H9 (cell line): ENCODE results near the gene ZFYVE28. TPM values are rescaled to one million over a fixed set of nuclear protein-coding genes. Genes with fewer than 3 reads are reported as not detected.

Experiments used
- DNase-seq: peaks from one replicate; pipeline ENCODE4 v3.0.0-alpha.2; 2017
- H2AFZ ChIP-seq: one replicate; pipeline ENCODE4 v1.6.1; 2013; ENCODE audit warnings: mild to moderate bottlenecking, low read length, control low read depth, moderate library complexity
- H2AK5ac ChIP-seq: 2 replicates; pipeline ENCODE4 v1.6.1; 2013; ENCODE audit warnings: low read length, control low read depth, mixed read lengths; ENCODE audit not compliant: insufficient read length
- H2BK120ac ChIP-seq: one replicate; pipeline ENCODE4 v1.6.1; 2013; ENCODE audit warnings: low read depth, mild to moderate bottlenecking, low read length, control low read depth, inconsistent platforms; ENCODE audit not compliant: poor library complexity, severe bottlenecking
- H2BK12ac ChIP-seq: 2 replicates; pipeline ENCODE4 v1.6.1; 2013; ENCODE audit warnings: low read length, control low read depth, mixed read lengths, low read depth; ENCODE audit not compliant: insufficient read length
- H2BK15ac ChIP-seq: 2 replicates; pipeline ENCODE4 v1.6.1; 2013; ENCODE audit warnings: low read depth, low read length, control low read depth
- H2BK20ac ChIP-seq: one replicate; pipeline ENCODE4 v1.6.1; 2013; ENCODE audit warnings: low read depth, mild to moderate bottlenecking, low read length, control low read depth, inconsistent platforms; ENCODE audit not compliant: poor library complexity, severe bottlenecking
- H2BK5ac ChIP-seq: 2 replicates; pipeline ENCODE4 v1.6.1; 2013; ENCODE audit warnings: low read length, control low read depth, mixed read lengths; ENCODE audit not compliant: insufficient read length
- H3K14ac ChIP-seq: 2 replicates; pipeline ENCODE4 v1.6.1; 2013; ENCODE audit warnings: low read length, control low read depth; ENCODE audit not compliant: insufficient read depth
- H3K18ac ChIP-seq: 2 replicates; pipeline ENCODE4 v1.6.1; 2013; ENCODE audit warnings: low read depth, mild to moderate bottlenecking, mixed read lengths, low read length, control low read depth; ENCODE audit not compliant: insufficient read length
- H3K23ac ChIP-seq: 2 replicates; pipeline ENCODE4 v1.6.1; 2013; ENCODE audit warnings: low read length, control low read depth, mixed read lengths, low read depth; ENCODE audit not compliant: insufficient read length
- H3K23me2 ChIP-seq: 2 replicates; pipeline ENCODE4 v1.6.1; 2013; ENCODE audit warnings: low read depth, mild to moderate bottlenecking, mixed read lengths, low read length, control low read depth; ENCODE audit not compliant: insufficient read length, poor library complexity, severe bottlenecking
- H3K27ac ChIP-seq: 2 replicates; pipeline ENCODE4 v1.5.1; 2013; ENCODE audit warnings: low read length, control low read depth, mixed read lengths, low read depth; ENCODE audit not compliant: insufficient read length
- H3K27me3 ChIP-seq: 2 replicates; pipeline ENCODE4 v1.6.1; 2013; ENCODE audit warnings: low read length, control low read depth, inconsistent platforms; ENCODE audit not compliant: insufficient read depth
- H3K4ac ChIP-seq: 2 replicates; pipeline ENCODE4 v1.6.1; 2013; ENCODE audit warnings: low read depth, mild to moderate bottlenecking, control low read depth, inconsistent platforms, low read length, moderate library complexity
- H3K4me1 ChIP-seq: 2 replicates; pipeline ENCODE4 v1.6.1; 2013; ENCODE audit warnings: low read length, control low read depth, inconsistent platforms; ENCODE audit not compliant: insufficient read depth
- H3K4me2 ChIP-seq: 2 replicates; pipeline ENCODE4 v1.6.1; 2013; ENCODE audit warnings: low read length, control low read depth, mixed read lengths; ENCODE audit not compliant: insufficient read length, insufficient read depth
- H3K56ac ChIP-seq: 2 replicates; pipeline ENCODE4 v1.6.1; 2013; ENCODE audit warnings: low read depth, mild to moderate bottlenecking, mixed read lengths, low read length, control low read depth; ENCODE audit not compliant: insufficient read length
- H3K79me1 ChIP-seq: 2 replicates; pipeline ENCODE4 v1.6.1; 2013; ENCODE audit warnings: low read depth, mild to moderate bottlenecking, moderate library complexity, low read length, control low read depth, inconsistent platforms; ENCODE audit not compliant: insufficient read depth, poor library complexity, severe bottlenecking
- H3K79me2 ChIP-seq: 2 replicates; pipeline ENCODE4 v1.6.1; 2013; ENCODE audit warnings: low read length, control low read depth, inconsistent platforms; ENCODE audit not compliant: insufficient read depth
- H3K9ac ChIP-seq: 2 replicates; pipeline ENCODE4 v1.6.1; 2013; ENCODE audit warnings: low read length, control low read depth, mixed read lengths; ENCODE audit not compliant: insufficient read length; ENCODE audit errors: extremely low read depth
- H3K9me3 ChIP-seq: one replicate; pipeline ENCODE4 v1.6.1; 2013; ENCODE audit warnings: low read depth, low read length, inconsistent platforms; ENCODE audit not compliant: control insufficient read depth
- H3T11ph ChIP-seq: one replicate; pipeline ENCODE4 v1.6.1; 2013; ENCODE audit warnings: mild to moderate bottlenecking, low read length, control low read depth, inconsistent platforms
- H4K20me1 ChIP-seq: one replicate; pipeline ENCODE4 v1.6.1; 2013; ENCODE audit not compliant: control insufficient read depth, insufficient read length, insufficient read depth
- H4K5ac ChIP-seq: 2 replicates; pipeline ENCODE4 v1.6.1; 2013; ENCODE audit warnings: low read depth, mild to moderate bottlenecking, mixed read lengths, low read length, control low read depth; ENCODE audit not compliant: insufficient read length
- H4K8ac ChIP-seq: replicated peaks from 2 replicates; pipeline ENCODE4 v1.6.1; 2013; ENCODE audit warnings: low read length, control low read depth, mixed read lengths, low read depth; ENCODE audit not compliant: insufficient read length
- H4K91ac ChIP-seq: 2 replicates; pipeline ENCODE4 v1.6.1; 2013; ENCODE audit warnings: low read depth, mild to moderate bottlenecking, moderate library complexity, mixed read lengths, low read length, control low read depth; ENCODE audit not compliant: insufficient read length
- H3K27ac Mint-ChIP-seq, 3 experiments: 2 replicates in 2 of 3; 3 replicates in 1 of 3; pipeline ENCODE4 v1.8.0; 2020 to 2021; ENCODE audit warnings: mixed read lengths in 3 of 3, mild to moderate bottlenecking in 1 of 3, moderate library complexity in 1 of 3
- H3K27me3 Mint-ChIP-seq: 2 replicates; pipeline ENCODE4 v1.8.0; 2021; ENCODE audit warnings: low read depth, mild to moderate bottlenecking, moderate library complexity, mixed read lengths
- H3K36me3 Mint-ChIP-seq, 3 experiments: 2 replicates in 2 of 3; 3 replicates in 1 of 3; pipeline ENCODE4 v1.8.0; 2020 to 2021; ENCODE audit warnings: low read depth in 3 of 3, mixed read lengths in 3 of 3; ENCODE audit not compliant: insufficient read depth in 1 of 3
- H3K4me1 Mint-ChIP-seq, 2 experiments: 2 replicates each; pipeline ENCODE4 v1.8.0; 2020; ENCODE audit warnings: mixed read lengths in 2 of 2
- H3K4me3 Mint-ChIP-seq, 2 experiments: 2 replicates in 1 of 2; 3 replicates in 1 of 2; pipeline ENCODE4 v1.8.0; 2020 to 2021; ENCODE audit warnings: mild to moderate bottlenecking in 2 of 2, mixed read lengths in 2 of 2, moderate library complexity in 1 of 2
- H3K9me3 Mint-ChIP-seq, 2 experiments: 2 replicates in 1 of 2; 3 replicates in 1 of 2; pipeline ENCODE4 v1.8.0; 2020; ENCODE audit warnings: mild to moderate bottlenecking in 2 of 2, mixed read lengths in 2 of 2, moderate library complexity in 1 of 2
- CTCF ChIP-seq: fragments of 200-600 bp; sonication (generic); conservative IDR thresholded peaks from 3 replicates; pipeline ENCODE4 v1.8.0; 2021; ENCODE audit warnings: antibody characterized with exemption, mild to moderate bottlenecking
- WGBS: extraction: QIAGEN DNeasy Blood & Tissue Kit; methylation state at CpG from one replicate; pipeline ENCODE4 v1.1.7; 2013; ENCODE audit warnings: missing lambda C conversion rate, low lambda C conversion rate, mixed read lengths; ENCODE audit not compliant: insufficient read length; ENCODE audit errors: extremely low coverage; 5-methylcytosine and 5-hydroxymethylcytosine counted together
- total RNA-seq: library from RNA; stranded (reverse); gene quantifications from 2 replicates; pipeline ENCODE4 v1.2.1, GENCODE V29; 2021

Gene ZFYVE28
- total RNA-seq, 1 experiment from 2014 or later = 0.98 TPM

GRCh38 chr4:2266821-2267220, 151.6 kb downstream of the ZFYVE28 start:
- Histone ChIP-seq H3K79me2 (no peaks in the 10 kb centered on the region), H4K5ac (no peak overlapping the region), H3K4ac (no peak overlapping the region), H3K27me3 (no peaks in the 10 kb centered on the region), H3K56ac (no peak overlapping the region), H2BK15ac (no peak overlapping the region), H3K18ac (no peak overlapping the region), H3T11ph (no peak overlapping the region), H2BK12ac (no peak overlapping the region), H2AFZ (no peak overlapping the region), H3K23ac (no peak overlapping the region), H4K8ac (no peak overlapping the region), H3K4me2 (no peak overlapping the region), H3K4me1 (peaks cover 2% of the 10 kb centered on the region; the same call in 1 of the 2 replicates), H2BK20ac (no peak overlapping the region), H4K20me1 (no peaks in the 10 kb centered on the region), H2BK5ac (no peak overlapping the region), H3K9me3 (no peaks in the 10 kb centered on the region), H3K9ac (no peak overlapping the region), H2AK5ac (no peak overlapping the region), H3K79me1 (no peaks in the 10 kb centered on the region), H4K91ac (no peak overlapping the region), H2BK120ac (no peak overlapping the region), H3K14ac (no peak overlapping the region; the same call in 1 of the 2 replicates), H3K23me2 (no peaks in the 10 kb centered on the region), H3K27ac (no peak overlapping the region)
- Mint-ChIP-seq H3K27me3 (no peaks in the 10 kb centered on the region), H3K36me3 (no peaks in the 10 kb centered on the region), H3K4me1 (peaks cover 15 to 24% of the 10 kb centered on the region in 2 experiments), H3K9me3 (no peaks in the 10 kb centered on the region), H3K4me3 (no peak overlapping the region), H3K27ac (peak overlapping the region in 1 of 3 experiments; percentile 80; a peak in 1 of 7 replicates)
- no CpG with 5 or more reads among the region's 5 CpGs for whole genome bisulfite sequencing
- no peak for TF ChIP-seq CTCF
- no peak for DNase-seq
